HCT116 (cell line): Measurements from ENCODE around the gene CHSY1. TPM values are rescaled to one million over a fixed set of nuclear protein-coding genes. Genes with fewer than 3 reads are reported as not detected.

ENCODE experiments used
- ATAC-seq: fragments of 200-7000 bp; cut with Tn5 transposase; 2 replicates; pipeline ENCODE4 v1.9.1; 2020; ENCODE audit warnings: mild to moderate bottlenecking, moderate library complexity
- BruUV-seq: library from RNA; stranded (reverse); fragments of 400-500 nt; replicated peaks from 2 replicates; lab custom pipeline; 2021; lab: Mats Ljungman, UMichigan
- CTCF ChIA-PET: fragments of 300-600 bp; sonication (Branson Sonifier 250); formaldehyde crosslinking; loops from one replicate; lab custom pipeline; 2021; ENCODE audit warnings: antibody characterized with exemption; lab: Charles Lee
- POLR2A ChIA-PET: fragments of 300-600, 350-600 bp; sonication (Branson Sonifier 250); formaldehyde crosslinking; loops from one replicate; lab custom pipeline; 2021; ENCODE audit warnings: antibody characterized with exemption; lab: Charles Lee
- RAD21 ChIA-PET, 2 experiments: fragments of 300-600 bp; sonication (Branson Sonifier 250); formaldehyde crosslinking; loops; one replicate each; lab custom pipeline; 2023; ENCODE audit warnings: low total read pairs in 2 of 2; ENCODE audit not compliant: uncharacterized antibody in 2 of 2, unreplicated experiment in 2 of 2, low non-redundant PET in 1 of 2; lab: Charles Lee
- DNase-seq: peaks from one replicate; pipeline ENCODE4 v3.0.0-alpha.2; 2010; ENCODE audit warnings: low read depth, low spot score
- H2AFZ ChIP-seq: fragments of 200-600 bp; shearing (Covaris generic), sonication (generic); 2 replicates; pipeline ENCODE4 v1.6.1; 2017; ENCODE audit warnings: low read depth, mixed run types, mixed read lengths, antibody characterized with exemption, low read length; ENCODE audit not compliant: poor library complexity, severe bottlenecking
- H3K27ac ChIP-seq: 2 replicates; pipeline ENCODE4 v1.5.1; 2012; ENCODE audit warnings: low read depth, low read length
- H3K27me3 ChIP-seq: fragments of 200-600 bp; sonication (generic); 2 replicates; pipeline ENCODE4 v1.6.1; 2016; ENCODE audit warnings: mixed run types, low read length, mixed read lengths; ENCODE audit not compliant: insufficient read depth
- H3K36me3 ChIP-seq, 2 experiments: fragments of 200-500 bp in 1 of 2; fragments of 200-600 bp in 1 of 2; sonication (Bioruptor generic) in 1 of 2; sonication (generic) in 1 of 2; 2 replicates each; pipeline versions ENCODE4 v1.5.1 to v1.6.1; 2014 to 2016; ENCODE audit warnings: low read length in 2 of 2, inconsistent platforms in 1 of 2, mixed read lengths in 1 of 2, mixed run types in 1 of 2; ENCODE audit not compliant: insufficient read depth in 2 of 2, control insufficient read depth in 1 of 2
- H3K4me1 ChIP-seq, 2 experiments: fragments of 200-600 bp in 1 of 2; sonication (generic) in 1 of 2; 2 replicates each; pipeline versions ENCODE4 v1.5.1 to v1.6.1; 2012 to 2017; ENCODE audit warnings: low read length in 2 of 2, inconsistent platforms in 1 of 2, mild to moderate bottlenecking in 1 of 2, mixed read lengths in 1 of 2, mixed run types in 1 of 2, moderate library complexity in 1 of 2; ENCODE audit not compliant: insufficient read depth in 2 of 2, control insufficient read depth in 1 of 2
- H3K4me2 ChIP-seq: fragments of 200-600 bp; sonication (generic); 2 replicates; pipeline ENCODE4 v1.6.1; 2017; ENCODE audit warnings: mixed run types, low read length, mixed read lengths
- H3K4me3 ChIP-seq, 2 experiments: fragments of 200-600 bp in 1 of 2; sonication (generic) in 1 of 2; replicated peaks in 1 of 2; 2 replicates each; pipeline ENCODE4 v1.5.1; 2011 to 2016; ENCODE audit warnings: low read length in 2 of 2, control low read depth in 1 of 2, low read depth in 1 of 2, mild to moderate bottlenecking in 1 of 2, mixed read lengths in 1 of 2, mixed run types in 1 of 2
- H3K79me2 ChIP-seq: fragments of 200-600 bp; sonication (generic); 2 replicates; pipeline ENCODE4 v1.6.1; 2017; ENCODE audit warnings: mild to moderate bottlenecking, mixed run types, low read length, moderate library complexity, mixed read lengths; ENCODE audit not compliant: insufficient read depth
- H3K9ac ChIP-seq: fragments of 200-600 bp; sonication (generic); 2 replicates; pipeline ENCODE4 v1.6.1; 2016; ENCODE audit warnings: low read length, mixed read lengths
- H3K9me2 ChIP-seq: fragments of 200-600 bp; sonication (generic), shearing (Covaris generic); 2 replicates; pipeline ENCODE4 v1.6.1; 2017; ENCODE audit warnings: mixed run types, mild to moderate bottlenecking, moderate library complexity; ENCODE audit not compliant: insufficient read depth
- H3K9me3 ChIP-seq, 2 experiments: fragments of 200-500 bp in 1 of 2; fragments of 200-600 bp in 1 of 2; sonication (Bioruptor generic) in 1 of 2; sonication (generic) in 1 of 2; 2 replicates each; pipeline ENCODE4 v1.6.1; 2014 to 2017; ENCODE audit warnings: low read length in 2 of 2, mixed read lengths in 2 of 2, inconsistent platforms in 1 of 2, low read depth in 1 of 2, mild to moderate bottlenecking in 1 of 2, mixed run types in 1 of 2, moderate library complexity in 1 of 2; ENCODE audit not compliant: control insufficient read depth in 1 of 2, insufficient read depth in 1 of 2
- H4K20me1 ChIP-seq: fragments of 200-600 bp; sonication (generic), shearing (Covaris generic); 2 replicates; pipeline ENCODE4 v1.6.1; 2017; ENCODE audit warnings: mixed run types, mild to moderate bottlenecking, moderate library complexity; ENCODE audit not compliant: insufficient read depth
- CBX3 ChIP-seq: IDR thresholded peaks from 2 replicates; pipeline ENCODE4 v1.6.1; 2012; ENCODE audit warnings: low read depth
- FOSL1 ChIP-seq: IDR thresholded peaks from 2 replicates; pipeline ENCODE4 v1.6.1; 2012; ENCODE audit warnings: low read depth
- JUND ChIP-seq: IDR thresholded peaks from 2 replicates; pipeline ENCODE4 v1.6.1; 2012
- RAD21 ChIP-seq: IDR thresholded peaks from 2 replicates; pipeline ENCODE4 v1.6.1; 2012; ENCODE audit warnings: low read depth, mild to moderate bottlenecking
- SP1 ChIP-seq: IDR thresholded peaks from 2 replicates; pipeline ENCODE4 v1.6.1; 2012; ENCODE audit warnings: low read depth
- YY1 ChIP-seq: IDR thresholded peaks from 2 replicates; pipeline ENCODE4 v1.6.1; 2011; ENCODE audit warnings: low read length, low read depth, moderate library complexity, mild to moderate bottlenecking; ENCODE audit not compliant: insufficient replicate concordance; ENCODE audit errors: extremely low read depth
- ZFX ChIP-seq: fragments of 450-650 bp; IDR thresholded peaks from 2 replicates; pipeline ENCODE4 v1.6.1; 2017
- intact Hi-C: fragments of 100-400 bp; cut with micrococcal nuclease; formaldehyde crosslinking; loops from 2 replicates; pipeline ENCODE4 v1.10.0; 2022
- total RNA-seq: library from RNA; stranded (reverse); gene quantifications from one replicate; pipeline ENCODE4 v1.2.1, GENCODE V29; 2021; ENCODE audit not compliant: unreplicated experiment
- TF ChIP-seq, protein P1 (sequence below), 3 experiments: fragments of 200-600 bp in 1 of 3; sonication (generic) in 1 of 3; IDR thresholded peaks in 2 of 3; conservative IDR thresholded peaks in 1 of 3; 2 replicates each; pipeline ENCODE4 v1.5.1; 2012 to 2017; ENCODE audit warnings: low read depth in 2 of 3, low read length in 2 of 3, antibody characterized with exemption in 1 of 3, borderline replicate concordance in 1 of 3, control low read depth in 1 of 3, mild to moderate bottlenecking in 1 of 3, mixed read lengths in 1 of 3, mixed run types in 1 of 3, moderate library complexity in 1 of 3; ENCODE audit not compliant: insufficient read depth in 1 of 3
- TF ChIP-seq, protein P2 (sequence below): IDR thresholded peaks from 2 replicates; pipeline ENCODE4 v1.6.1; 2012
- TF ChIP-seq, protein P3 (sequence below): IDR thresholded peaks from 2 replicates; pipeline ENCODE4 v1.6.1; 2012
- TF ChIP-seq, protein P4 (sequence below): IDR thresholded peaks from 2 replicates; pipeline ENCODE4 v1.6.1; 2012; ENCODE audit warnings: low read depth

CHSY1 gene
- total RNA-seq, 1 experiment from 2014 or later: 25.4 TPM

DNA sequence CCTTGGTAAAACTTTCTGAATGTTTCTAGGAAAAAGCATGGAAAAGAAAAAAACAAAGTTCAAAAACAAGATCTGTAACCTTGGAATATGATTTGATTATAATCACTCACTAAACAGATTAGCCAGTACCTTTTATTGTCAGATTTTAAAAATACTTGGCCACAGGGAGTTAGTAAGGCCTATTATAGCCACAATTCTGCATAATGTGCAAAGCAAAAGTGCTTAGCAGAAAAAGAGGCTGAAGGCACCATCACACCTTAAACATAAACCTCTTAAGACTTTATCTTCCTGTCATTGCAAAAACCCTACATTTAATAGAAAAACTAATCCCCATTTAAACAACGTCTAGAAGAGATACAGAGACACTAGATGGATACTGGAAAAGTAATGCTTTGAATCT, 41.8 kb downstream of the CHSY1 start:
- Histone ChIP-seq H3K36me3 (no peaks in the 10 kb centered on the region), H3K9ac (no peak overlapping the region), H3K27me3 (no peaks in the 10 kb centered on the region), H3K9me2 (no peaks in the 10 kb centered on the region), H3K4me1 (no peaks in the 10 kb centered on the region; a peak in 1 of 4 replicates), H3K27ac (no peak overlapping the region), H3K9me3 (no peaks in the 10 kb centered on the region), H4K20me1 (peaks cover 20% of the 10 kb centered on the region; the same call in 1 of the 2 replicates), H2AFZ (no peak overlapping the region), H3K79me2 (peaks cover 96% of the 10 kb centered on the region), H3K4me2 (no peak overlapping the region), H3K4me3 (no peak overlapping the region)
- ChIA-PET POLR2A (no interaction called here), RAD21 (no interaction called here), CTCF (no interaction called here)
- ATAC-seq (no peak), DNase-seq (no peak)
- intact Hi-C loops: no loop called here
- TF ChIP-seq YY1 (no peak), RAD21 (no peak), FOSL1 (no peak), CBX3 (no peak), SP1 (no peak), ZFX (no peak), JUND (no peak)
- TF ChIP-seq, protein P1, sequence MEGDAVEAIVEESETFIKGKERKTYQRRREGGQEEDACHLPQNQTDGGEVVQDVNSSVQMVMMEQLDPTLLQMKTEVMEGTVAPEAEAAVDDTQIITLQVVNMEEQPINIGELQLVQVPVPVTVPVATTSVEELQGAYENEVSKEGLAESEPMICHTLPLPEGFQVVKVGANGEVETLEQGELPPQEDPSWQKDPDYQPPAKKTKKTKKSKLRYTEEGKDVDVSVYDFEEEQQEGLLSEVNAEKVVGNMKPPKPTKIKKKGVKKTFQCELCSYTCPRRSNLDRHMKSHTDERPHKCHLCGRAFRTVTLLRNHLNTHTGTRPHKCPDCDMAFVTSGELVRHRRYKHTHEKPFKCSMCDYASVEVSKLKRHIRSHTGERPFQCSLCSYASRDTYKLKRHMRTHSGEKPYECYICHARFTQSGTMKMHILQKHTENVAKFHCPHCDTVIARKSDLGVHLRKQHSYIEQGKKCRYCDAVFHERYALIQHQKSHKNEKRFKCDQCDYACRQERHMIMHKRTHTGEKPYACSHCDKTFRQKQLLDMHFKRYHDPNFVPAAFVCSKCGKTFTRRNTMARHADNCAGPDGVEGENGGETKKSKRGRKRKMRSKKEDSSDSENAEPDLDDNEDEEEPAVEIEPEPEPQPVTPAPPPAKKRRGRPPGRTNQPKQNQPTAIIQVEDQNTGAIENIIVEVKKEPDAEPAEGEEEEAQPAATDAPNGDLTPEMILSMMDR (IDR thresholded peaks at IDR 0.05 in 2 of 3, conservative IDR thresholded peaks at IDR 0.05 in 1 of 3; ENCODE audit: borderline replicate concordance in 1 of 3, insufficient read depth in 1 of 3, low read depth in 2 of 3, low read length in 2 of 3): no peak
- TF ChIP-seq, protein P2, sequence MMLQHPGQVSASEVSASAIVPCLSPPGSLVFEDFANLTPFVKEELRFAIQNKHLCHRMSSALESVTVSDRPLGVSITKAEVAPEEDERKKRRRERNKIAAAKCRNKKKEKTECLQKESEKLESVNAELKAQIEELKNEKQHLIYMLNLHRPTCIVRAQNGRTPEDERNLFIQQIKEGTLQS: no peak
- TF ChIP-seq, protein P3, sequence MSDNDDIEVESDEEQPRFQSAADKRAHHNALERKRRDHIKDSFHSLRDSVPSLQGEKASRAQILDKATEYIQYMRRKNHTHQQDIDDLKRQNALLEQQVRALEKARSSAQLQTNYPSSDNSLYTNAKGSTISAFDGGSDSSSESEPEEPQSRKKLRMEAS: no peak
- TF ChIP-seq, protein P4, sequence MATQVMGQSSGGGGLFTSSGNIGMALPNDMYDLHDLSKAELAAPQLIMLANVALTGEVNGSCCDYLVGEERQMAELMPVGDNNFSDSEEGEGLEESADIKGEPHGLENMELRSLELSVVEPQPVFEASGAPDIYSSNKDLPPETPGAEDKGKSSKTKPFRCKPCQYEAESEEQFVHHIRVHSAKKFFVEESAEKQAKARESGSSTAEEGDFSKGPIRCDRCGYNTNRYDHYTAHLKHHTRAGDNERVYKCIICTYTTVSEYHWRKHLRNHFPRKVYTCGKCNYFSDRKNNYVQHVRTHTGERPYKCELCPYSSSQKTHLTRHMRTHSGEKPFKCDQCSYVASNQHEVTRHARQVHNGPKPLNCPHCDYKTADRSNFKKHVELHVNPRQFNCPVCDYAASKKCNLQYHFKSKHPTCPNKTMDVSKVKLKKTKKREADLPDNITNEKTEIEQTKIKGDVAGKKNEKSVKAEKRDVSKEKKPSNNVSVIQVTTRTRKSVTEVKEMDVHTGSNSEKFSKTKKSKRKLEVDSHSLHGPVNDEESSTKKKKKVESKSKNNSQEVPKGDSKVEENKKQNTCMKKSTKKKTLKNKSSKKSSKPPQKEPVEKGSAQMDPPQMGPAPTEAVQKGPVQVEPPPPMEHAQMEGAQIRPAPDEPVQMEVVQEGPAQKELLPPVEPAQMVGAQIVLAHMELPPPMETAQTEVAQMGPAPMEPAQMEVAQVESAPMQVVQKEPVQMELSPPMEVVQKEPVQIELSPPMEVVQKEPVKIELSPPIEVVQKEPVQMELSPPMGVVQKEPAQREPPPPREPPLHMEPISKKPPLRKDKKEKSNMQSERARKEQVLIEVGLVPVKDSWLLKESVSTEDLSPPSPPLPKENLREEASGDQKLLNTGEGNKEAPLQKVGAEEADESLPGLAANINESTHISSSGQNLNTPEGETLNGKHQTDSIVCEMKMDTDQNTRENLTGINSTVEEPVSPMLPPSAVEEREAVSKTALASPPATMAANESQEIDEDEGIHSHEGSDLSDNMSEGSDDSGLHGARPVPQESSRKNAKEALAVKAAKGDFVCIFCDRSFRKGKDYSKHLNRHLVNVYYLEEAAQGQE: no peak
- BruUV-seq: no TSS peak
